Lower leg skin (tissue), 4 donors: Measurements from ENCODE around the gene TENT4B. TPM values are rescaled to one million over a fixed set of nuclear protein-coding genes. Genes with fewer than 3 reads are reported as not detected.
"Not testable (repeated sequence)": the region's sequence is repeated elsewhere in the genome, so short reads cannot be mapped to it uniquely, and the experiment has no call there.

Experiments used
- DNase-seq, 2 donors: peaks; one replicate each; pipeline ENCODE4 v3.0.0-alpha.2; 2019; ENCODE audit warnings: low spot score in 2 of 2
- H3K4me3 ChIP-seq: fragments of 200-600 bp; sonication (generic); 2 replicates; pipeline ENCODE4 v1.5.1; 2017; ENCODE audit warnings: mild to moderate bottlenecking, low read depth; ENCODE audit not compliant: poor library complexity, severe bottlenecking
- CTCF ChIP-seq, 3 donors: fragments of 450-650 bp; IDR thresholded peaks; one replicate each; pipeline ENCODE4 v1.5.1; 2016; ENCODE audit warnings: antibody characterized with exemption in 3 of 3, mild to moderate bottlenecking in 3 of 3, moderate library complexity in 2 of 3
- POLR2A ChIP-seq, 2 donors: fragments of 450-650 bp; IDR thresholded peaks; one replicate each; pipeline ENCODE4 v1.6.1; 2016 to 2017; ENCODE audit warnings: antibody characterized with exemption in 2 of 2, mild to moderate bottlenecking in 1 of 2, moderate library complexity in 1 of 2
- WGBS, 2 donors: methylation state at CpG; one replicate each; pipeline ENCODE4 v1.1.5; 2018; 5-methylcytosine and 5-hydroxymethylcytosine counted together
- intact Hi-C: fragments of 100-400 bp; cut with DNase I; formaldehyde crosslinking; loops from one replicate; pipeline ENCODE4 v1.15.0; 2023; ENCODE audit warnings: low total_unique reads
- total RNA-seq, 4 donors: library from RNA; depleted of rRNA; stranded (reverse); fragments of >200 nt; gene quantifications; one replicate each; pipeline ENCODE4 v1.1.0, GENCODE V29; 2016

TENT4B gene
- total RNA-seq, 4 donors from 2014 or later = 9.1 to 14.7 (median 12.6) TPM

GRCh38 chr16:50234771-50235556 is 81.9 kb downstream of the TENT4B start:
- no peak overlapping the region for H3K4me3 ChIP-seq
- intact Hi-C loops = loop anchor here (10.0 kb wide), 1 partner anchor 570 kb away; no protein-coding TSS in a partner anchor
- TF ChIP-seq POLR2A (IDR thresholded peaks at IDR 0.05) (no peak), CTCF (IDR thresholded peaks at IDR 0.05) (no peak)
- no peak for DNase-seq
- WGBS, 2 donors = 63% methylated on average over 5 of the region's 5 CpGs

GRCh38 chr16:50235581-50235980 is 82.5 kb downstream of the TENT4B start:
- intact Hi-C loops = loop anchor here (10.0 kb wide), 1 partner anchor 569 kb away; no protein-coding TSS in a partner anchor
- no peak for DNase-seq
- WGBS, 2 donors = 28 to 36% methylated on average over 6 of the region's 6 CpGs
- H3K4me3 ChIP-seq = no peak overlapping the region
- TF ChIP-seq CTCF (IDR thresholded peaks at IDR 0.05) = no peak
- no peak for TF ChIP-seq POLR2A (IDR thresholded peaks at IDR 0.05)

GRCh38 chr16:50238314-50238713 is 85.2 kb downstream of the TENT4B start:
- TF ChIP-seq POLR2A (IDR thresholded peaks at IDR 0.05) (no peak), CTCF (IDR thresholded peaks at IDR 0.05) (no peak)
- no peak for DNase-seq
- intact Hi-C loops = loop anchor here (10.0 kb wide), 1 partner anchor 566 kb away; no protein-coding TSS in a partner anchor
- H3K4me3 ChIP-seq = no peak overlapping the region
- WGBS, 2 donors = 90 to 96% methylated on average over 3 of the region's 3 CpGs

DNA sequence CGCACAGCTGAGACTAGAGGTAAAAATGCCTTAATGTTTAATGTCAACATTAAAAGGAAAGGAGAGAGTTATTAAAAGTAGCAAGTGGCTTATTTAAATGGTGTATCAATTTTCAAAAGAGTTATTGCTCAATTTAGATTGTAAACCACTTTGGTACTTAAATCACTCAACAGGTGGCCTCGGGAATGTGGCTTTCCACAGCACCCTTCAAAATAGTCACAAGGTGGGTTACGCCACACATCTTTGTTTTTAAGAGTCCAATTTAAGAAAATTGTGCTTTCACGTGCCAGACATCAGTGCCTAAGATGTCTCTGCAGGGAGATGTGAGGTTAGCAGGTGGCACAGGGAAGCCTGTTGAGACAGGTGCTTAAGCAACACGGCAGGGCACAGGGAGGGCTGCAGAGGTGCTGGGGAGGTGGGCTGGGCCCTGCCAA is 85.8 kb downstream of the TENT4B start:
- intact Hi-C loops = loop anchor here (10.0 kb wide), 1 partner anchor 566 kb away; no protein-coding TSS in a partner anchor
- DNase-seq = no peak
- 64% methylated on average over 5 of the region's 5 CpGs for WGBS, 2 donors

DNA sequence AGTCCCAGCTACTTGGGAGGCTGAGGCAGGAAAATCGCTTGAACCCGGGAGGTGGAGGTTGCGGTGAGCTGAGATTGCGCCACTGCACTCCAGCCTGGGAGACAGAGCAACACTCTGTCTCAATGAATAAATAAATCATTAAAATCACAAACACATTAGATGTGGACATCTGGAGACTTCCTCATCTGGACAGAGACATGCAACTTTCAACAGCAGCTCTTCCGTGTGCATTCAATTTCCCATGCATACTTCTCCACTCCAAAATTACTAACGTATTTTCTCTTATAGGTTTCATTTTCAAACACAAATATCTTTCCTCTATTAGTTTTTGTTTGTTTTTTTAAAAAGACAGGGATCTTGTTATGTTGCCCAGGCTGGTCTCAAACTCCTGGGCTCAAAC is 89.9 kb downstream of the TENT4B start:
- DNase-seq, intact Hi-C loops, H3K4me3 ChIP-seq: not testable (repeated sequence)
- 57 to 67% methylated on average over 6 of the region's 6 CpGs for WGBS, 2 donors

More for the DNA sequence above, 85.8 kb downstream of the TENT4B start:
- H3K4me3 ChIP-seq = no peak overlapping the region
- TF ChIP-seq POLR2A (IDR thresholded peaks at IDR 0.05) (no peak), CTCF (IDR thresholded peaks at IDR 0.05) (no peak)

- WGBS, 2 donors = 74 to 76% methylated on average over 9 of the region's 9 CpGs
- intact Hi-C loops = no loop called here
- H3K4me3 ChIP-seq = no peak overlapping the region
- DNase-seq = no peak
- TF ChIP-seq CTCF (IDR thresholded peaks at IDR 0.05) (no peak), POLR2A (IDR thresholded peaks at IDR 0.05) (no peak)
These were observed 91.0 kb downstream of the TENT4B start for GRCh38 chr16:50244140-50244503.
